Mucosa of gallbladder (tissue), 1 donor: ENCODE results near the gene GTF2IRD1. TPM values are rescaled to one million over a fixed set of nuclear protein-coding genes. Genes with fewer than 3 reads are reported as not detected.
"Not testable (repeated sequence)": the region's sequence is repeated elsewhere in the genome, so short reads cannot be mapped to it uniquely, and the experiment has no call there.

Source experiments
- DNase-seq: peaks from one replicate; pipeline ENCODE4 v3.0.0-alpha.2; 2020; ENCODE audit warnings: low spot score
- total RNA-seq: library from RNA; stranded (reverse); gene quantifications from one replicate; pipeline ENCODE4 v1.2.1, GENCODE V29; 2021
- donor health status: DM: no; HTN: no; CAD: no.

GTF2IRD1 gene
- total RNA-seq, 1 donor from 2014 or later, result 28.9 TPM

DNA sequence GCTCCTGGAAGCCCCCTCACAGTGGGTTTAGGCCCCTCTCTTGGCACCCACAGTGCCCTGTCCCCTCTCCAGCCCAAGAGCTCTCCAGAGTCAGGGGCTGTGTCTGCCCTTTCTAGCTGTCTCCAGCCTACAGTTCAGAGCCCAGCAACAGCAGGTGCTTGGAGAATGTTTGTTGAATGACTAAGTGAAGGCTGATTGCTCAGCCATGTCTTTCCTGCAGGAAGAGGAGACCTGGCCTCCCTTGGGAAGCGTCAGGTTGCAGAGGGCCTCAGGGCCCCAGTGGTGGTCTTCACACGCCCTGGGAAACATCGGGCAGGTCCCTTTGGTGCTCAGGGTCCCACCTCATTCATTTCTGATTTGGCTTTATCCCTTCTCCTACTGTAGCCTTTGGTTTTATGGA, 62.5 kb downstream of the GTF2IRD1 start:
- DNase-seq, result no peak

DNA sequence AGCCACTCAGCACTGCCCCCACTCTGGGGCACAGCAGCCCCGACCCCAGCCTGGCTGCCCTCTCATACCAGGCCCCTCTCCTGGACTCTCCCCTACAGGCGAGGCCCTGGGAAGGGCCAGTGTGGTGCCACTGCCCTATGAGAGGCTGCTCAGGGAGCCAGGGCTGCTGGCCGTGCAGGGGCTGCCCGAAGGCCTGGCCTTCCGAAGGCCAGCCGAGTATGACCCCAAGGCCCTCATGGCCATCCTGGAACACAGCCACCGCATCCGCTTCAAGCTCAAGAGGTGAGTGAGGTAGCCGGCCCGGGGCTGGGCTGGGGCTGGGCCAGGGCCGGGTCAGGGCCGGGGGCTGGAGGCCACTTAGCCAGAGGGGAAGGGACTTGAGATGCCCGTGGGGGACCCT, 64.3 kb downstream of the GTF2IRD1 start:
- no peak for DNase-seq

DNA sequence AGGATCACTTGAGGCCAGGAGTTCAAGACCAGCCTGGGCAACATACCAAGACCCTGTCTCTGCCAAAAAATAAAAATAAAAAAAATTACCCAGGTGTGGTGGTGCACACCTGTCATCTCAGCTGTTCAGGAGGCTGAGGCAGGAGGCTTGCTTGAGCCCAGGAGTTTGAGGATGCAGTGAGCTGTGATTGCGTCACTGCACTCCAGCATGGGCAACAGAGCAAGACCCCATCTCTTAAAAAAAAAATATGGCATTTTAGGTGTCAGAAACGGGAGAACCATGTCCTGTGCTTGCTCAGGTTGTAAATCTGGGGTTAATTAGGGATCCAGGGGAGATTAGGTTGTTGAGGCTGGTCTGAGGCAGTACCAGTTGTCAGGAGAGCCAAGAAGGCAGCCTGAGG, 64.9 kb downstream of the GTF2IRD1 start:
- no peak for DNase-seq

DNA sequence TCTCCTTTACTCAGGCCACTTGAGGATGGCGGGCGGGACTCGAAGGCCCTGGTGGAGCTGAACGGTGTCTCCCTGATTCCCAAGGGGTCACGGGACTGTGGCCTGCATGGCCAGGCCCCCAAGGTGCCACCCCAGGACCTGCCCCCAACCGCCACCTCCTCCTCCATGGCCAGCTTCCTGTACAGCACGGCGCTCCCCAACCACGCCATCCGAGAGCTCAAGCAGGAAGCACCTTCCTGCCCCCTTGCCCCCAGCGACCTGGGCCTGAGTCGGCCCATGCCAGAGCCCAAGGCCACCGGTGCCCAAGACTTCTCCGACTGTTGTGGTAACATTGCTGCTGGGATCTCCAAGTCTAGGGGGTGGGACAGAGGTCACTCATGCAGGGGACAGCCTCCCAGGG, 65.7 kb downstream of the GTF2IRD1 start:
- DNase-seq, result no peak

DNA sequence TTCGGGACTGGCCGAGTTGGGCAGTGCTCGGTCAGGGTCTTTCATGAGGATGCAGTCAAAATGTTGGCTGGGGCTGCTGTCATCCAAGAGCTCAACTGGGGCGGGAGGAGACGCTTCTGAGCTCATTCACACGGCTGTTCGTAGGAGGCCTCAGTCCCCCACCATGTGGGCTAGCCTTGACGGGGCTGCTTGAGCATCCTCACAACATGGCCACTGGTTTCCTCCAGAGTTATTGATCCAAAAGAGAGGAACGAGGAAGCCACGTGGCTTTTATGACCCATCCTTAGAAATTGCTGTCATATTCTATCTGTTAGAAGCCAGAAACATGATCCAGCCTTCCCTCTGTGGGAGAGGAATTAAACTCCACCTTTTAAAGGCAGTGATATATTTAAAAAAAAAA, 68.1 kb downstream of the GTF2IRD1 start:
- no peak for DNase-seq

DNA sequence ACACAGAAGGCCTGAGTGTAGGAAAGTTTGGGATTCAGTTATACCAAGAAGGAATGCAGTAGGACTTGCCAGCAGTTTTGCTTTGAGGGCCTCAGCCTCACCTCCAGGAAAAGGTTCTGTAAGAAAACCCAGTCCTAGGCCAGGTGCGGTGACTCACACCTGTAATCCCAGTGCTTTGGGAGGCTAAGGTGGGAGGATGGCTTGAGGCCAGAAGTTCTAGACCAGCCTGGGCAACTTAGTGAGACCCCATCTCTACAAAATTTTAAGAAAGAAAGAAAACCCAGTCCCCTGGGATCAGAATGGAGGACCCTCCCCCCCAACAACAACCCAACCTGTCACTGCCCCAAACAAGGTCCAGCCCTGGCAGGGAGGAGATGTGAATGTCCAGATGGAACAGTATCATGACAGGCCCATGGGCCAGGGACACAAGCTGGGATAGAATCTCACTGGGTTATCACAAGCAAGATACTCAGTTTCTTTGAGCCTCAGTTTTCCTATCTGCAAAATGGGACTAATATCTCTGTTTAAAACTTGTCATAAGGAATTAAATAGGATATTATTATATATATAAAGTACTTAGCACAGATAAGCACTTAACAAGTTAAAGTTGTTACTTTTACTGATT, 68.7 kb downstream of the GTF2IRD1 start:
- no peak for DNase-seq

DNA sequence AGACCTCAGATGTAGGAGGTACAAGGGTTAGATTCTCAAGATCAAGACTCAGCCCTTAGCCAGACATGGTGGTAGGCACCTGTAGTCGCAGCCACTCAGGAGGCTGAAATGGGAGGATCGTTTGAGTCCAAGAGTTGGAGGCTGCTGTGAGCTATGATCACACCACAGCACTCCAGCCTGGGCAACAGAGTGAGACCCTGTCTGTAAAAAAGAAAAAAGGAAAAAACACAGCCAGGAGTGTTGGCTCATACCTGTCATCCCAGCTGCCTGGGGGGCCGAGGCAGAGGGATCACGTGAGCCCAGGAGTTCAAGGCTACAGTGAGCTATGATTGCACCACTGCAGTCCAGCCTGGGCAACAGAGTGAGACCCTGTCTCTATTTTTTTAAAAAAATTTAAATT, 69.3 kb downstream of the GTF2IRD1 start:
- no peak for DNase-seq

DNA sequence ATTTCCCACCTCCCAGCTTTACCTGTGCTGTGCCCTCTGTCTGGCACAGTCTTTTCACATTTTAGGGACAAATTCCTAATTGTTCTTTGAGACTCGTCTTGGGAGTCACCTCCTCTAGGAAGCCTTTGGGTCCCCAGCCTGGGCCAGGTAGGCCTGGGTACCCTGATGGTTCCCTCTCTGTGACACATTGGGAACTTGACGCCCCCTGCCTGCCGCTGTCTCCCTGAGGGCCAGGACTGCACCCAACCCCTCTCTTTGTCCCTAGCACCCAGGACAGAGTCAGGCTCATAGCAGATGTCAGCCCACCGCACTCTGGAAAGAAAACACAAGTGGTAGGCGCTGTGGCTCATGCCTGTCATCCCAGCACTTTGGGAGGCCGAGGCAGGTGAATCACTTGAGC, 71.4 kb downstream of the GTF2IRD1 start:
- no peak for DNase-seq

DNA sequence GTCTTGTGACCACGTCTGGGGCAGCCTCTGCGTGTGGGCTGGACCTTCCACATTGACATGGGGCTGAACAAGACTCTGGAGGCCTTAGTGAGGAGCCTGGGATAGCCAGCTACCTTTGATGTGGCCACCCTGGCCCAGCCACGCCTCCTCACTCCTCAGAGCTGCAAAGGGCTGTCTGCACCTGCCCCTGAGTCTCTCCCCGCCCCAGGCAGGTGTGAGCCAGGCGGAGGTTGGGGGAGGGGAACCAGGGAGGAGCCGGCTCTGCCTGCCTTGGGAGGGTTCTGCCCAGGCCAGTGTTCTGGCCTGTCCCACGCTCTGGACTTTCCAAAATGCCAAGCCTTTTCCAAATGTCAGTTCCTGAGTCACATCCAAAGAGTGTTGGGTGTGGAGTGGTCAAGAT, 72.2 kb downstream of the GTF2IRD1 start:
- peak; percentile 60 for DNase-seq

DNA sequence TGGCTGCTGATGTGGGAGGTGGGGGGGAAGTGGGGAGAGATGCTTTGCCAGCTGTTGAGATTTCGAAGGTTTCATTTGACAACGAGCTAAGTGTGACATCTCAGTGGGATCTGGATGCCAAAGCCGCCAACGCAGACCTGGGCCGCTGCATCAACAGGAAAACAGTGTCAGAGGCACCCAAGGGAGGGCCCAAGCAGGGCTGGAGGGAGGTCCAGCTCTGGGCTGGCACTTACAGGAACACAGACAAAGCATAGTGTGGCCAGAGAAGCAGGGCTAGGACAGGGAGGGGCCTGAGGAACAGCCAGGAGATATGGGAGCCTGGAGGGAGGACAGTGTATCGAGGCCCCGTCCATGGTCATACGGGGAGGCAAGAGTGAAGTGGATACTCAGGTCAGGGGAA, 73.1 kb downstream of the GTF2IRD1 start:
- no peak for DNase-seq

DNA sequence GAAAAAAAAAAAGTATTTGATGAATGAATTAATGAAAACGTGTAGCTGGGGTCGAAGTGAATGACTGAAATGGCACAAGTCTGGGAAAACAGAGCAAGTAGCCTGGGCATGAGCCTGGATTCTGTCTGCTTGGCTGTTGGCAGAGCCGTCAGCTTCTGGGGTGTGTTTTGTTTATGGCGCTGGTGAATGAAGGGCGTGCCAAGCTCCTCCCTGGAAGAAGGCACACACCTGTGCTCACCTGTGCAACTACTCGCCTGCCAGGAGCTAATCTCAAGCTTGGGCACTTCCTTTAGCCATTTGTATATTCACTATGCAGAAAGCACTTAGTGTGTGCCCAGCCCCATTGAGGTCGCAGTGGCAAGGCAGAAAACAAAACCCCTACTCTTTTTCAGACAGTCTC, 74.1 kb downstream of the GTF2IRD1 start:
- DNase-seq, result peak; percentile 67

DNA sequence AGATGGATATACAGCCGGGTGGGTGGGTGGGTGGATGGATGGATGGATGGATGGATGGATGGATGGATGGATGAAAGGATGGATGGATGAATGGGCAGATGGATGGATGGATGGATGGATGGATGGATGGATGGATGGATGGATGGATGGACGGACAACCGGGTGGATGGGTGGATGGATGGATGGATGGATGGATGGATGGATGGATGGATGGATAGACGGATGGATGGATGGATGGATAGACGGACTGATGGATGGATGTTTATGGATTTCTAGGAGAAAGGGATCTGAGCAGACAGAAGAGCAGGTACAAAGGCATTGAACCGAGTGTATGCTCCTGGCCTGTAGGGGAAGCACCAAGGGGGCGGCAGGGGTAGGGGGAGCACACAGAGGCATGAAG, 75.1 kb downstream of the GTF2IRD1 start:
- DNase-seq, result not testable (repeated sequence)

DNA sequence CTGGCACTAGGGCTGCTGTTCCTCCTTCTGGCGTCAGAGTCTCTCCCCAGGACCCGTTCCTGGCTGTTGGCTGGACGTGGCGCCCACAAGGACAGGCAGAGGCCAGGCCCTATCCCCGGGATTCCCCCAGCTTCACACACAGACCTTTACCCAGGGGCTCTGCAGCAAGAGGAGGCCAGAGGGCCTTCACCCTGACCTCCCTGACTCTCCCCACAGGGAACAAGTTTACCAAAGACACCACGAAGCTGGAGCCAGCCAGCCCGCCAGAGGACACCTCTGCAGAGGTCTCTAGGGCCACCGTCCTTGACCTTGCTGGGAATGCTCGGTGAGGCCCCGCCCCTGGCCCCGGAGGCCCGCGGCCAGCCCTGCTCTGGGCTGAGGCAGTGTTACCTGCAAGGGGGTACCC, 82.2 kb downstream of the GTF2IRD1 start:
- DNase-seq, result no peak

DNA sequence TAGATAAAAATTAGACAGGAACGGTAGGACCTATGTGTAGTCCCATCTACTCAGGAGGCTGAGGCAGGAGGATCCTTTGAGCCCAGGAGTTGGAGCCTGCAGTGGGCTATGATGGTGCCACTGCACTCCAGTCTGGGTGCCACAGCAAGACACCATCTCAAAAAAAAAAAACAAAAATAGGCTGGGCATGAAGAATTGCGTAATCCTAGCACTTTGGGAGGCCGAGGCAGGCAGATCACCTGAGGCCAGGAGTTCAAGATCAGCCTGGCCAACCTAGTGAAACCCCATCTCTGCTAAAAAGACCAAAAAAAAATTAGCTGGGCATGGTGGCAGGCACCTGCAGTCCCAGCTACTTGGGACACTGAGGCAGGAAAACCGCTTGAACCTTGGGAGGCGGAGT, 88.2 kb downstream of the GTF2IRD1 start:
- DNase-seq, result not testable (repeated sequence)

DNA sequence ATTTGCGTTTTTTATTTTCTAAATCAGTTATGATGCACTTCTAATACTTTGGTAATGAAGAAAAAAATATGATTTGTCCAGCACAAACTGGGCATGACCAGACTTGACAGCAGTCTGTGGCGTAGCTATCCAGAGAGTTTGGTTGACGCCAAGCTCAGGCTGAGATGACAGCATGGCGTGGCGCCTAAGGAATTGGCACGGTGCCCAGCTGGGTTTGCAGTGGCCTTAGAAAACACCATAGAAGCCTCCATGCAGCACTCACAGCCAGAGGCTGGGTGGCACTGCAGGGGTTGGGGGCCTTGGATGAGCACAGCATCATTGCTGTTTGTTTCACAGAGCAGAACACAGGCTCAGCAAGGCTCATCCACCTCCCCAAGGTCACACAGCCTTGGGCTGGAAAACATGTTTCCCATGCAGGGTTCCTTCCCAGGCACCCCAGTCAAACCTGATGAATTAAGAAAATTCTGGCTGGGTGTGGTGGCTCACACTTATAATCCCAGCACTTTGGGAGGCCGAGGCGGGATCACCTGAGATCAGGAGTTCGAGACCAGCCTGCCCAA, 88.9 kb downstream of the GTF2IRD1 start:
- DNase-seq, result no peak

DNA sequence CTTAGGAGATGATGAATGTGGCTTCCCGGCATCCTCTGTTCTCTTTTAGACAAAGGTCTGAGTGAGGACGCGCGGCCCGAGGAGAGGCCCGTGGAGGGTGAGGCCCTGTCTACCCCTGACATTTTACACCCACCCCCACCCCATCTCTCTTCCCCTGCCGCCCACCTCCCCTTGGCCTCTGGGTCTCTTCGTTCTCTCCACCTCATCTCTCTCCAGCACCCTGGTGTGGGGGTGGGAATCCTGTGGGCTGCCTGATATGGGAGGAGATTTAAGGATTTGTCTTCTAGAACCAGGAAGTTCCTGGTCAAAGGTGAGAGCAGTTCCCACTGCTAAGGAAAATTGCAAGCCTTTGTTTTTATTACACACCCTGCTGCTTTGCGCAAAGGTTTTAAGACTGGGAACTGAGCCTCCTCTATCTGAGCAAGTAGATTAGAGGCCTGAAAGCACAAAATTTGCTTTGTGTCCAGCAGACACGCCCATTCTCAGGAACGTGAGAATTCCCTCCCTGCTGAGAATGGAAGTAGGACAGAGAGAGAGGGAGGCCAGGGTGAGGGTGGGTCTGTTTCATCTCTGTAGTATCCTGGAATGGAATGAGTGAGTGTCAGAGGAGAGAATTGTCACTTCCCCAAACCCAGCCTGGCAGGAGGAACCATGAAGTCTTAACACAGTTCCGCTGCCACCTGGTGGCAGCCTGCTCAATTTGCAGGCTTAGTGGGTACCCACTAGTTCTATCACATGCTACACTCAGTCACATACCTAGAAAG, 91.2 kb downstream of the GTF2IRD1 start:
- no peak for DNase-seq

DNA sequence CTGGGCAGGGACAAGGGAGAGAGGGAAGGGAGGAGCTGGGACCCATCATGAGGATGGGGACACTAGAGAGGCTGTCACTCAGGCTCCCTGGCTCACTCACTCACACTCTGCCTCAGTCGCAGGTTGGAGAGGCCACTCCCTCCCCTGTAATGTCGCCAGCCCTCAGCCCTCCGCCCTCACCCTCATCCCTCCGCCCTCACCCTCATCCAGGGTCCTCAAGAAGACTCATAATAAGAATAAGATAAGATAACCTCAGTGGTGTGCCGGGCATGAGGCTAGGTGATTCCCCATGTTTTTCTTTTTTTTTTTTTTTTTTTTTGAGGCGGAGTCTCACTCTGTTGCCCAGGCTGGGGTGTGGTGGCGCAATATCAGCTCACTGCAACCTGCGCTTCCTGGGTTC, 92.2 kb downstream of the GTF2IRD1 start:
- DNase-seq, result no peak

DNA sequence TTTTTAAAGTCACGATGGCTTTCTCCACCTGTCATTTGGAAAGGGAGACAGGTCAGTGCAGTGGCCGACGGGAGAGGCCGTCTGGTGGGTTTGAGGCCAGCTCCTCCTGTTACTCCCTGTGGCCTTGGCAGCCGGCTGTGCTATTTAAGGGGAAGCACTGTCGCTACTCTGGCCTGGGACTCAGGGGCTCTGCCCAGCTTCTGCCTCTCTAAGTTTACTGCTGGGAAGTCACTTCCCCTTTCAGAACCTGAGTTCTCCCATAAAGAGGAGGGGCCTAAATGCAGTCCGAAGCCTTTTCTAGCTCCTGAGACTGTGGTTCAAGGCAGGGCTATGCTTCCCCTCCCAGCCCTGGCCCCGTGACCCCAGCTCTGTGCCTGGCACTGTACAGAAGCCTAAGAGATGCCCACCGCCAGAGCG, 99.9 kb downstream of the GTF2IRD1 start:
- not testable (repeated sequence) for DNase-seq

DNA sequence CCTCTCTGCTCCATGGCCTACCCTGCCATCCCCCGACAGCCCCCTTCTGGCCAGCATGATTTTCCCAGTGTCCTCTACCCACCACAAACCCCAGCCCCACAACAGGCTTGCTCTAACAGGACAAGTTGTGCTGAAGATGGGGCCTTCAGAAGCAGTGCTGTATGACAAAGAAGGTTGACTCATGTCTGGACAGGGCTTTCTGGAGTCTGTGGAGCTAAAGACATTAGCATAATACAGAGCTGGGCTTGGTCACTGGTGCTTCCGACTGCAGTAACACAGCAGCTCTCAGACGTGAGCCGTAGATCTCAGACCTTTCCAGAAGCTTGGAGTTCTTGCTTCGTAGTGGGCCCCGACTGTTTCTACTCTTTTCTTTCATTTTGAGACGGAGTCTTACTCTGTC, 100.5 kb downstream of the GTF2IRD1 start:
- DNase-seq, result no peak

DNA sequence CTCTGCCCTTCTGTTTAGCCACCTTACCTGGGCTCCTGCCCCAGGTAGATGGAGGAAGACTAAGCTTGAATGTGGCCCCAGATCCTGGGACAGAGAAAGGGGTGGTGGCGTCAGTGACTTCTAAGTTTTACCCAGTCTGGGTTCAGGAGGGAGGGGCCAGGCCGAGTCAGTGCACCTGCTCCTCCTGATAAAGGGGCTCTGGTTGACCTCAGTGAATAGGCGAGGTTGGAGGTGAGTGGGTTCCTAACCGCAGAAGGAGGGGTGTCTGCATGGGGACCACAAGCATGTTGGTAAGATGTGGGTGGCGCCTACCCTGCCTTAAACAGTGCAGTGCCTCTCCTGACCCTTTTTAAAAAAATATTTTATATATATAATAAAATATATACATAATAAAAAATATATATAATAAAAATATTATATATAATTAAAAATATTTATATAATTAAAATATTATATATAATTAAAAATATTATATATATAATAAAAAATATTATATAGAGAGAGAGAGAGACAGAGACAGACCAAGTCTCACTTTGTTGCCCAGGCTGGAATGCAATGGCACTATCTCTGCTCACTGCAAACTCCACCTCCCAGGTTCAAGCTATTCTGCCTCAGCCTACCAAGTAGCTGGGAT, 106.5 kb downstream of the GTF2IRD1 start:
- no peak for DNase-seq

DNA sequence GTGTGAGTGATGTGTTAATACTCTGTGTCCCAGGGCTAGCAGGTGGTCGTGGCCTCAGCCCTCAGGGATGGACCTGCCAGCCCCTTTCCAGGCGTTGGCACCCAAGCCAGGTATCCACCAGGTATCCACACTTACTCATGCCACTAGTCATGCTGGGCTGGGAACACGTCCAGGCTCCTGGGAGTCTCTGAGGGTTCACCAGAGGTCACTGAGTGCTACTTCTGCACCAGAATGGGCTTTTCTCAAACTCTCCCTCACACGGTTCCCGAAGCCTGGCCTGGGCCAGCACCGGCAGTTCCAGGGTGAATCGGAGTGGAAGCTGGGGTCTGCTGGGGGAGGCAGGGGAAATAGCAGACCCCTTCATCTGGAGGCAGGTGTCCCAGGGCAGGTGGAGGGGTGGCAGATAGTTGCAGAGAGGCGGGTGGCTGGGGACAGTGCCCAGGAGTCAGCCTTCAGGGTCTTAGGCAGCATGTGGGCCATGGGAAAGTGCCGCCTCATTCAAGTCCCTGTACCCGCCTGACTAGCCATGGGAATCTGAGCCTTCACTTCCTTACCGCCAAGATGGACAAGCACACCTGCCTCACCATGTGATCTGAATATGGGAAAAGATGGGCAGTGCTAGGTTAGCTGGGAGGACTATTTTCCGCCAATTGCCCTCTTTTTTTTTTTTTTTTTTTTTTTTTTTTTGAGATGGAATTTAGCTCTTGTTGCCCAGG, 108.3 kb downstream of the GTF2IRD1 start:
- no peak for DNase-seq

DNA sequence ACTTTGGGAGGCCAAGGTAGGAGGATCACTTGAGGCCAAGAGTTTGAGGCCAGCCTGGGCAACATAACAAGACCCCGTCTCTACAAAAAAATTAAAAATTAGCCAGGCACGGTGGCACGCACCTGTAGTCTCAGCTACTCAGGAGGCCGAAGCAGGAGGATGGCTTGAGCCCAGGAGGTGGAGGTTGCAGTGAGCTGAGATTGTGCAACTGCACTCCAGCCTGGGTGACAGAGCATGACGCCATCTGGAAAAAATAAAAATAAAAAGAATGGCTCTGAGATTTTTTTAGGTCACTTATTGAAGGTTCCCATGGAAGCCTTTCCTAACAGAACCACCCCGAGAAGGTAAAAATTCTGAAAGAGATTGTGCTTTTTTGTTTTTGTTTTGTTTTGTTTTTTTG, 109.9 kb downstream of the GTF2IRD1 start:
- DNase-seq, result not testable (repeated sequence)
